ENCODE measurements around the gene PPFIBP1.

DNA sequence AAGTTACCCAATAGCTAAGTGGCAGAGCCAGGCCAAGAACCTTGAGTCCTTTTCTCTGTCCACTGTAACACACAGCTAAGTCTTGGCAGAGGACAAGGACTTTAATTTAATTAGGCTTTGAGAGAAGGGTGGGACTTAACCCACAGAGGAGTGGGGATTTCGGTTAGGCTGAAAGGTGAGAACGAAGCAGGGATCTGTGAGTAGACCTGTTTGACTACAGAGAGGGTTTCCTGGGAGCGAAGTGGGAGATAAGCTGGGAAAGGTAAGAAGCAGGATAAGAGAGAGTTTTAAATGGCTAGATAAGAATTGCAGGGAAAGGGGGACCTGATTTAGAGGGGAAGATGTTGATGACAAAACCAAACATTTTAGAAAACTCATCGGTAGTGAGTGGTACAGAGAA is 2.0 kb upstream of the PPFIBP1 start:
- no peak for TF ChIP-seq POLR2A (IDR thresholded peaks at IDR 0.05)
- TF ChIP-seq, protein P1, sequence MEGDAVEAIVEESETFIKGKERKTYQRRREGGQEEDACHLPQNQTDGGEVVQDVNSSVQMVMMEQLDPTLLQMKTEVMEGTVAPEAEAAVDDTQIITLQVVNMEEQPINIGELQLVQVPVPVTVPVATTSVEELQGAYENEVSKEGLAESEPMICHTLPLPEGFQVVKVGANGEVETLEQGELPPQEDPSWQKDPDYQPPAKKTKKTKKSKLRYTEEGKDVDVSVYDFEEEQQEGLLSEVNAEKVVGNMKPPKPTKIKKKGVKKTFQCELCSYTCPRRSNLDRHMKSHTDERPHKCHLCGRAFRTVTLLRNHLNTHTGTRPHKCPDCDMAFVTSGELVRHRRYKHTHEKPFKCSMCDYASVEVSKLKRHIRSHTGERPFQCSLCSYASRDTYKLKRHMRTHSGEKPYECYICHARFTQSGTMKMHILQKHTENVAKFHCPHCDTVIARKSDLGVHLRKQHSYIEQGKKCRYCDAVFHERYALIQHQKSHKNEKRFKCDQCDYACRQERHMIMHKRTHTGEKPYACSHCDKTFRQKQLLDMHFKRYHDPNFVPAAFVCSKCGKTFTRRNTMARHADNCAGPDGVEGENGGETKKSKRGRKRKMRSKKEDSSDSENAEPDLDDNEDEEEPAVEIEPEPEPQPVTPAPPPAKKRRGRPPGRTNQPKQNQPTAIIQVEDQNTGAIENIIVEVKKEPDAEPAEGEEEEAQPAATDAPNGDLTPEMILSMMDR (IDR thresholded peaks at IDR 0.05 in 8 of 11, conservative IDR thresholded peaks at IDR 0.05 in 3 of 11), result no peak
- TF ChIP-seq POLR2AphosphoS5 (IDR thresholded peaks at IDR 0.05), result no peak
